IPS-15b (cell line): ENCODE measurements around the gene PLEKHJ1.

Source experiments
- H3K27me3 ChIP-seq: one replicate; pipeline ENCODE4 v1.6.1; 2013; ENCODE audit warnings: low read length; ENCODE audit not compliant: control insufficient read depth, insufficient read depth
- H3K36me3 ChIP-seq: one replicate; pipeline ENCODE4 v1.6.1; 2013; ENCODE audit warnings: low read length; ENCODE audit not compliant: control insufficient read depth, insufficient read depth
- H3K4me1 ChIP-seq: one replicate; pipeline ENCODE4 v1.6.1; 2013; ENCODE audit warnings: mild to moderate bottlenecking, low read length; ENCODE audit not compliant: control insufficient read depth, insufficient read depth
- H3K4me3 ChIP-seq: one replicate; pipeline ENCODE4 v1.5.1; 2013; ENCODE audit warnings: low read depth, low read length
- H3K9ac ChIP-seq: one replicate; pipeline ENCODE4 v1.6.1; 2013; ENCODE audit warnings: low read depth, mild to moderate bottlenecking, low read length
- H3K9me3 ChIP-seq: one replicate; pipeline ENCODE4 v1.6.1; 2013; ENCODE audit warnings: mild to moderate bottlenecking, low read length; ENCODE audit not compliant: control insufficient read depth, insufficient read depth

Gene PLEKHJ1

DNA sequence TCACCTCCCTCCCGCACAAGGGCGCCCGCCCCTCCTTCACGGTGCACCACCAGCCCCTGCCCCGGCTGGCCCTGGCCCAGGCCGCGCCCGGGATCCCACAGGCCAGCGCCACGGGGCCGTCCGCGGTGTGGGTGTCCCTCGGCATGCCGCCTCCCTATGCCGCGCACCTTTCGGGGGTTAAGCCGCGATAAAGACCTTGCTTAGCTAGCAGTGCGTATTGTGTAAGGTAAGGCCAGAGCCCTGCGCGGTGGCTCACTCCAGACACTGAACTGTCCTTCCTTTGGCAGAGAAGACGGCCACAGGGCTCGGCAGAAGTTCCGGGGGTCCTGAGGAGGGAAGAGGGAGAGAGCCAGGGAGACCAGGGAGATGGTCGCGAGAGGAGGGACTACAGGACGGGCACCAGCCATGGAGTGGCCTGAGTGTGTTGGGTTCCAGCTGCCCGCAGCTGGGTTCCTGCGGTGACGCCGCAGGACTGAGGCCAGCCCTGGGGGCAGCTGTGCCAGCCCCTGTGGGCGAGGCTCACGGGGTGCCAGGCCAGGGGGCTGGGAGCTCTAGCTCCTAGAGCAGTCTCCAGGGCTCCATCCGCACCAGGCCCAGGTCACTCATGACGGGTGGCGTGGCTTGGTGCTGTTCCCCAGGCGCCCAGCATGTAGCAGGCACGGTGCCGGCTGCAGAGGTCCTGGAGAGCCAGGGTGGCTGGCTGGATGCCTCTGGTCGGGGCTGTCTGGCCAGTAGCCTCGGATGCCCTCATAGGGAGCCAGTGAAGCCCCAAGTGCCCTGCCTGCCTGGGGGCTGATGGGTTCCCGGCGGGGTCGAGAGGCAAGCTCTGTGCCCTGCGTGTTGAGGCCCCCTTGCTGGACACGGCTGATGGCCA is 7.7 kb downstream of the PLEKHJ1 start:
- no peaks in the 10 kb centered on the region for H3K4me1 ChIP-seq
- no peaks in the 10 kb centered on the region for H3K9me3 ChIP-seq
- peaks cover 72% of the 10 kb centered on the region for H3K36me3 ChIP-seq
- no peak overlapping the region for H3K4me3 ChIP-seq
- peak overlapping the region; percentile 24 for H3K9ac ChIP-seq
- H3K27me3 ChIP-seq: no peaks in the 10 kb centered on the region

GRCh38 chr19:2227415-2228156 is 8.5 kb downstream of the PLEKHJ1 start:
- Histone ChIP-seq H3K36me3 (peaks cover 70% of the 10 kb centered on the region), H3K4me1 (no peaks in the 10 kb centered on the region)

DNA sequence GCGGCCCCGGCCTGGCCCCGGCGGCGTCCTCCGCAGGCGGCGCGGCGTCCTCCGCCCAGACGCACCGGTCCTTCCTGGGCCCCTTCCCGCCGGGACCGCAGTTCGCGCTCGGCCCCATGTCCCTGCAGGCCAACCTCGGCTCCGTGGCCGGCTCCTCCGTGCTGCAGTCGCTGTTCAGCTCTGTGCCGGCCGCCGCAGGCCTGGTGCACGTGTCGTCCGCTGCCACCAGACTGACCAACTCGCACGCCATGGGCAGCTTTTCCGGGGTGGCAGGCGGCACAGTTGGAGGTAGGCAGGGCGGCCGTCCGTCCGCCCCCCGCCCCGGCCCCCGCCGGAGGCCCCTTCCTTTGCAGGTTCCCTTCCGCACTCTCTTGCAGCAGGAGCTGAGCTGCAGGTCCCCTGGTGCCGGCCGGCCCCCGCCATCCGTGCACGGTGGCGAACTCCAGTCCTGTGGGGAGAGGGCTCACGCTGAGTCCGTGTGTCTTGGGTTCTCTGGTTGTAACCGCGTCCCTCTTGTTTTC is 9.2 kb downstream of the PLEKHJ1 start:
- Histone ChIP-seq H3K4me3 (no peak overlapping the region), H3K27me3 (no peaks in the 10 kb centered on the region), H3K36me3 (peaks cover 76% of the 10 kb centered on the region), H3K9ac (no peak overlapping the region), H3K4me1 (no peaks in the 10 kb centered on the region), H3K9me3 (no peaks in the 10 kb centered on the region)

More at GRCh38 chr19:2227415-2228156, 8.5 kb downstream of the PLEKHJ1 start:
- no peaks in the 10 kb centered on the region for H3K27me3 ChIP-seq
- no peaks in the 10 kb centered on the region for H3K9me3 ChIP-seq
- H3K9ac ChIP-seq: no peak overlapping the region
- no peak overlapping the region for H3K4me3 ChIP-seq

- Histone ChIP-seq H3K9me3 (no peaks in the 10 kb centered on the region), H3K4me3 (no peak overlapping the region), H3K27me3 (no peaks in the 10 kb centered on the region), H3K36me3 (peaks cover 78% of the 10 kb centered on the region), H3K4me1 (no peaks in the 10 kb centered on the region), H3K9ac (no peak overlapping the region)
These were observed 9.9 kb downstream of the PLEKHJ1 start for GRCh38 chr19:2226051-2226839.

DNA sequence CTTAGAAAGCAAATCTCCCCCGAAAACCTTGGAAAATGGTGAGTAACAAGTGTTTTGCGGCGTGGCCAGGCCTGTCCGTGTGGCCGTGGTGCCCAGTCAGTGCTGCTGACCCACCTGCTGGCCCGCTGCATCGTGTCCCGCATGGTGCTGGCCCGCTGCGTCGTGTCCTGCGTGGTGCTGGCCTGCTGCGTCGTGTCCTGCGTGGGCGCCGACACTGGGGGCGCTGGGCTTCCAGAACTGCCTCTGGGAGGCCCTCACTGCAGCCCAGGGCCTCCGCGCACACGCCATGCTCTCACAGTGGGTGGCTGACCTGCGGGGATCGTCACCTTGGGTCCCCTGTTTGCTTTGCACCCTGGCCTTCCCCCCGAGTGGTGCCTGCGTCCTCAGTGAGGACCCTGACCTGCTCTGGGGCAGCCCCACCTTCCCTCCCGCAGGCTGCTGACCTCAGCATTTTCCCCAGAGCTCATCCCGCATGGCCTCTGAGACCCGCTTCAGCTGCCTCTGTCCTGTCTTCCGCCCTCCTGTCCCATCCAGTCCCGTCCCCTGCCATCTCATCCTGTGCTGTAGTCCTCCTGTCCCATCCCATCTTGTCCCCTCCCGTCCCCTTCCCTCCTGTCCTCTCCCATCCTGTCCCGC is 10.6 kb downstream of the PLEKHJ1 start:
- peaks cover 77% of the 10 kb centered on the region for H3K36me3 ChIP-seq
- H3K4me3 ChIP-seq: no peak overlapping the region
- no peak overlapping the region for H3K9ac ChIP-seq
- no peaks in the 10 kb centered on the region for H3K9me3 ChIP-seq
- H3K4me1 ChIP-seq: no peaks in the 10 kb centered on the region
- no peaks in the 10 kb centered on the region for H3K27me3 ChIP-seq

- peaks cover 84% of the 10 kb centered on the region for H3K36me3 ChIP-seq
- H3K27me3 ChIP-seq: no peaks in the 10 kb centered on the region
- no peaks in the 10 kb centered on the region for H3K9me3 ChIP-seq
- no peak overlapping the region for H3K9ac ChIP-seq
- H3K4me3 ChIP-seq: no peak overlapping the region
- no peaks in the 10 kb centered on the region for H3K4me1 ChIP-seq
These were observed 11.3 kb downstream of the PLEKHJ1 start for GRCh38 chr19:2224754-2225349.

DNA sequence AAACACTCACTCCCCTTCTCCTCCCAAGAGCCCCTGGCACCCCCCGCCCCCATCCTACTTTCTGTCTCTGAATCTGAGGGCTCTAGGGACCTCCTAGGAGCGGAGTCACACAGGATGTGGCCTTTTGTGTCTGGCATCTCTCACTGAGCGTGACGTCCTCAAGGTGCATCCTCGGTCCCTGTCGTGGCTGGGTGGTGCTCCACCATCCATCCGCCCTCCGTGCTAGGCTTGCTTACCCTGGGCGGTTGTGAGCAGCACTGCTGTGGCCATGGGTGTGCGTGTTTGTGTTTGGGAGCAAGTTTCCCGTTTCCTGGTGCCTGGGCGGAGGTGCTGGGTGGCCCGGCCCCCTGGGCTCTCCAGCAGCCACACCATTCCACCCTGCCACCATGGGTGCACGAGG is 12.2 kb downstream of the PLEKHJ1 start:
- Histone ChIP-seq H3K4me3 (no peak overlapping the region), H3K36me3 (peaks cover 80% of the 10 kb centered on the region), H3K27me3 (no peaks in the 10 kb centered on the region), H3K9ac (no peak overlapping the region), H3K4me1 (no peaks in the 10 kb centered on the region), H3K9me3 (no peaks in the 10 kb centered on the region)

DNA sequence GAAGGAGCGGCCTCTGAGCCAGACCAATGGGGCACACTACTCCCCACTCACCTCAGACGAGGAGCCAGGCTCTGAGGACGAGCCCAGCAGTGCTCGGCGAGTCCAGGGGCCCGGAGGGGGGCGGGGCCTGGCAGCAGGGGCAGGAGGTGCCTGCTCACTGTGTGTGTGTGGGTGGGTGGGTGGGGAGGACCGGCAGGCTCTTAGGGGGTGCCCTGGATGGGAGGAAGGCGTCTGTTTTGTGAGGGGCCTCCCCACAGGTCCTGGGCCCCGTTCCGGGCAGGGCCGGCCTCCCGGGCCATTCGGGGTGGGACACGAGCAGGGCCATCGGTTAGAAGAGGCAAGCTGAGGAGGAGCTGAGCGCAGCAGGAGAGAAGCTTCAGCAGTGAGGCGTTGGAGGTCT is 12.7 kb downstream of the PLEKHJ1 start:
- no peaks in the 10 kb centered on the region for H3K9me3 ChIP-seq
- no peaks in the 10 kb centered on the region for H3K27me3 ChIP-seq
- peaks cover 75% of the 10 kb centered on the region for H3K36me3 ChIP-seq
- H3K4me3 ChIP-seq: no peak overlapping the region
- H3K9ac ChIP-seq: no peak overlapping the region
- H3K4me1 ChIP-seq: no peaks in the 10 kb centered on the region

- peaks cover 78% of the 10 kb centered on the region for H3K36me3 ChIP-seq
These were observed 14.2 kb downstream of the PLEKHJ1 start for GRCh38 chr19:2221918-2222317.

DNA sequence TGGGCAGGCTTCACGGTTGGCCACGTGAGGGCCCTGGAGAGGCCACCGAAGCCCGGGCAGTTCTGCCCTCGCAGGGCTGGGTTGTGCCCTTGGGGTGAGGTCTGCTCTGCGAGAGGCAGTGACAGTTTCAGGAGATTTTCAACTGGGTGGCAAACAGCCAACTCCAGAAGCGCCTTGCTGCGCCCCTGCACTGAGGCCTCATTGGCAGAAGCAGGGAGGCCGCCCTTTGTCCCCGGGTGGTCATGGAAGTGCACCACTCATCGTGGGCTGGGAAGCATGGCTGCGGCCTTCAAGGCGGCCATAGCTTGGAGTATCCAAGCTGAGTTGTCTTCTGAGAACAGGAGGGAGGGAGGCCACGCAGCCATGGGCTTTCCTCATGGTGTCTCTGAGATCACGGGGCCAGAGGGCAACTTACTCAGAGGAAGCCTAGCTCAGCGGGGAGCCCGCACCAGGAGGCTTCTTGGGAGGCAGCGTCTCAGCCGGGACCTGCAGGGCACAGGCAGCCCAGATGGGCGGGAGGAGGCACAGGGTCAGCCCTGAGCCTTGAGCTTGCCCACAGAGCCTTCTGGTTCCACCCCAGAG is 14.8 kb downstream of the PLEKHJ1 start:
- Histone ChIP-seq H3K36me3 (peaks cover 78% of the 10 kb centered on the region), H3K4me3 (no peak overlapping the region), H3K9me3 (no peaks in the 10 kb centered on the region), H3K4me1 (no peaks in the 10 kb centered on the region), H3K27me3 (no peaks in the 10 kb centered on the region), H3K9ac (no peak overlapping the region)

More at GRCh38 chr19:2221918-2222317, 14.2 kb downstream of the PLEKHJ1 start:
- Histone ChIP-seq H3K27me3 (no peaks in the 10 kb centered on the region), H3K9ac (no peak overlapping the region), H3K4me1 (no peaks in the 10 kb centered on the region), H3K4me3 (no peak overlapping the region), H3K9me3 (no peaks in the 10 kb centered on the region)
